ENCODE data around the gene TSHZ3. TPM values are rescaled to one million over a fixed set of nuclear protein-coding genes. Genes with fewer than 3 reads are reported as not detected.

TSHZ3 gene
- total RNA-seq, 1 donor from 2014 or later, result 82.5 TPM

GRCh38 chr19:31310432-31311133, 38.7 kb downstream of the TSHZ3 start:
- H3K9me3 Mint-ChIP-seq, result no peaks in the 10 kb centered on the region
- H3K4me3 Mint-ChIP-seq, result no peak overlapping the region
- H3K27ac Mint-ChIP-seq, result no peak overlapping the region
- DNase-seq (ENCODE audit: low spot score in 2 of 2, unreplicated experiment in 2 of 2), result no peak
- no peak for TF ChIP-seq CTCF (IDR thresholded peaks at IDR 0.05; ENCODE audit: unreplicated experiment)
- H3K4me1 Mint-ChIP-seq, result peaks cover 31% of the 10 kb centered on the region
- H3K36me3 Mint-ChIP-seq, result peaks cover 22% of the 10 kb centered on the region
- no peaks in the 10 kb centered on the region for H3K27me3 Mint-ChIP-seq (ENCODE audit: low read depth)

GRCh38 chr19:31308781-31309180, 40.5 kb downstream of the TSHZ3 start:
- Mint-ChIP-seq H3K27me3 (ENCODE audit: low read depth) (no peaks in the 10 kb centered on the region), H3K4me1 (peaks cover 20% of the 10 kb centered on the region), H3K27ac (no peak overlapping the region), H3K36me3 (peaks cover 19% of the 10 kb centered on the region), H3K4me3 (no peak overlapping the region), H3K9me3 (no peaks in the 10 kb centered on the region)
- no peak for TF ChIP-seq CTCF (IDR thresholded peaks at IDR 0.05; ENCODE audit: unreplicated experiment)
- DNase-seq (ENCODE audit: low spot score in 2 of 2, unreplicated experiment in 2 of 2), result no peak

GRCh38 chr19:31307071-31307669, 42.1 kb downstream of the TSHZ3 start:
- H3K4me3 Mint-ChIP-seq, result no peak overlapping the region

GRCh38 chr19:31306006-31306753, 43.1 kb downstream of the TSHZ3 start:
- TF ChIP-seq CTCF (IDR thresholded peaks at IDR 0.05; ENCODE audit: unreplicated experiment), result no peak
- Mint-ChIP-seq H3K36me3 (peaks cover 13% of the 10 kb centered on the region), H3K4me3 (no peak overlapping the region), H3K9me3 (no peaks in the 10 kb centered on the region), H3K27ac (no peak overlapping the region), H3K27me3 (ENCODE audit: low read depth) (no peaks in the 10 kb centered on the region), H3K4me1 (peaks cover 11% of the 10 kb centered on the region)
- DNase-seq (ENCODE audit: low spot score in 2 of 2, unreplicated experiment in 2 of 2), result no peak

More at GRCh38 chr19:31307071-31307669, 42.1 kb downstream of the TSHZ3 start:
- H3K9me3 Mint-ChIP-seq, result no peaks in the 10 kb centered on the region
- TF ChIP-seq CTCF (IDR thresholded peaks at IDR 0.05; ENCODE audit: unreplicated experiment), result no peak
- H3K36me3 Mint-ChIP-seq, result peaks cover 19% of the 10 kb centered on the region
- DNase-seq (ENCODE audit: low spot score in 2 of 2, unreplicated experiment in 2 of 2), result no peak
- peak overlapping the region; percentile 53 for H3K27ac Mint-ChIP-seq
- H3K4me1 Mint-ChIP-seq, result peaks cover 11% of the 10 kb centered on the region
- H3K27me3 Mint-ChIP-seq (ENCODE audit: low read depth), result no peaks in the 10 kb centered on the region

- no peak for TF ChIP-seq CTCF (IDR thresholded peaks at IDR 0.05; ENCODE audit: unreplicated experiment)
- Mint-ChIP-seq H3K27me3 (ENCODE audit: low read depth) (no peaks in the 10 kb centered on the region), H3K36me3 (peaks cover 7% of the 10 kb centered on the region), H3K4me1 (peaks cover 23% of the 10 kb centered on the region), H3K27ac (no peak overlapping the region), H3K4me3 (no peak overlapping the region), H3K9me3 (no peaks in the 10 kb centered on the region)
- no peak for DNase-seq (ENCODE audit: low spot score in 2 of 2, unreplicated experiment in 2 of 2)
Measured at GRCh38 chr19:31304831-31305312, 44.4 kb downstream of the TSHZ3 start.

Data from mesothelial cell of epicardium (in vitro differentiated cells).